ENCODE results near the gene ETFRF1. TPM values are rescaled to one million over a fixed set of nuclear protein-coding genes. Genes with fewer than 3 reads are reported as not detected.

The ETFRF1 gene, protein sequence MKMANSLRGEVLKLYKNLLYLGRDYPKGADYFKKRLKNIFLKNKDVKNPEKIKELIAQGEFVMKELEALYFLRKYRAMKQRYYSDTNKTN
- polyA plus RNA-seq (ENCODE audit: insufficient read length), result 21.6 TPM

DNA sequence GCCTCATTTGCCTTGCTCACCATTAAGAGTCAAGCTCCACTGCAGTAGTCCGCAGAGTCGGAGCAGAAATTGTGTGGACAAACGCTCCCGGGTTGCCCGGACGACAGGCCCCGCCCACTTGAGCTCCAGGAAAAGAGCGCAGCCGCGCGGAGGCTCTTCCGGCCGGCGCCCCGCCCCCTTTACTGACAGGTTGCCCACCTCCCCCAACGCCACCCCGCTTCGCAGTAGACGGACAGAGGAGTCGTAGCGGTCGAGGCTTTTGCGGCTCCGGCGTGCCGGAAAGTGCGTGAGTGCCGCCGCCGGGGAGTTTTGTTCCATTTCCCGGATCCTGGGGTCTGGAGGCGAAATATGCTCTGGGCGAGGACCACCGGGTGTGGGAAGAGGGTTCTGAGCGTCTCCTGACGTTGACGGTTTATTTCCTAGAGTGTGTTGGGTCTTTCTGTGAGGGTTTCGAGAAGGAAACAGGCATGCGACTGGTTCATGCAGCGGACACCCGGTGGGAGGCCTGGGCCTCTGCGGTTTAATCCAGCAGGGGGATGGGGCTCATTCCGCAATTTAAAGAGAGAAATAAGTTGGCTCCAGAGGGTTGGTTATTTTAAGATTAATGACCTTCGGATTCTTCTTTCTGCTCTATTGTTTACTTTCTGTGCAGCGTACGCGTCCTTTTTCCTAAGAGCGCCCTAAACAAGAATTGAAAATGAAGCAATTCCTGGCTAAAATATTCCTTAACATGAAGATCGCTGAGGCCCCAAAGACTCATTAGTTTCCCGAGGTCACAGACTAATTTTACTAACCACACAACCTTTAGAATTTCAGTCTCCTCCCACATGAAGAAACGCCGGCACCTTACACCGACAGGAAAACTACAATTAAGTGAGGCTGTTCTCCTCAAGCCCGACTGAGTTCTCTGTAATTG lies at the start of gene ETFRF1, which contains the start of gene DNAI7:
ETFRF1 (plus strand) TSS at position 182 of the 916 bp plus-strand sequence. CDS start 8,720 bp downstream, outside the sequence.
DNAI7 (minus strand) TSS at position 105 of the 916 bp plus-strand sequence; CDS start at position 23, 82 bp downstream.
- peak; percentile 97 for DNase-seq

DNA sequence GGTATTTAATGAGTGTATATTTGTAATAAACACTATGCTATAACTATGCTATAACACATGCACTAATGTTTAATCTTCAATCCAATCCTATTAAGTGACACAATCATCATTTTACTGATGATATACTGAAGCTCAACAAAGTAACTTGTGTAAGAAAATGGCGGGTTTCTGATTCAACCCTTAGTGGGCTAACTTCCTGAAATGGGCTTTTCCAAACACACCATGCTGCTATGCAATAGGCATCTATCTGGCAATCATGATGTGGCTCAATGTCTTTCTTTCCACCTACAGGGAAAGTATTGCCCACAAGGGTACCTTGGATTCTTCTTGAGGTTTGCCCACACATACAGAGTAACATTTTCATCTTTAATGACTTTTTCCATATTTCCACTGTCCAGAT lies 48.4 kb upstream of the ETFRF1 start:
- no peak for DNase-seq

DNA sequence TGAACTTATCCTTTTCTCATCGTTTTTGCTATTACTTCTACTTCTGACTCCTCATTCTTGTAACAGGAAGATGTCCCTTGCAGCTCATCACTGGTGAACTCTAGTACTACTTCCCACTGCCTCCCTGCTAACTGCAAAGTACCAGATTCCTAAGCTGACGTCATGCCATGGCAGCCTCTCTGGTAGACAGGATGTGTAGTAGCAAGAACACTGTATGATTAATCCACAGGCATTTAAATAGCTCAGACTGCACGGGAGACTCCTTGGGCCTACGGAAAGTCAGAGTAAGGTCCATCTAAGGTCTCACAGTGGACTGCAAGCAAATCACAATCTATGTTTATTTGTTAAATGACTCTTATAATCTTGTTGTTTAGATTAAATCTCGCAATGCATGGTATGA lies 43.6 kb upstream of the ETFRF1 start:
- peak; percentile 43 for DNase-seq

DNA sequence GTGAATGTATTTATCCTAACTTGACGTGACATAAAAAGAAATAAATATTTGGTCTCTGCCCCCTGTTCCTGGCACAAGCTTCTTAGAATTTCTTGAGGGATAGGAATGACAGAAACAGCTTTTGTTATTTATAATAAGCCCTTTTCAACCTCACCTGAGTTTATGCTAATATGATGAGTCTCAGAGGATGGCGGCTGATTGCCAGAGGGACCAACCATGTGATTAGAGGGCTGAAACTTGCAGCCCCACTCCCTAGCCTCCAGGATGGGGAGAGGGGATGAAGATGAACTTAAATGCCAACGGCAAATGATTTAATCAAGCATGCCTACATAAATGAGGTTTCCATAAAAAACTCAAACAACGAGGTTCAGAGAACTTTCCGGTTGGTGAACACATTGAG lies 43.0 kb upstream of the ETFRF1 start:
- DNase-seq, result no peak

DNA sequence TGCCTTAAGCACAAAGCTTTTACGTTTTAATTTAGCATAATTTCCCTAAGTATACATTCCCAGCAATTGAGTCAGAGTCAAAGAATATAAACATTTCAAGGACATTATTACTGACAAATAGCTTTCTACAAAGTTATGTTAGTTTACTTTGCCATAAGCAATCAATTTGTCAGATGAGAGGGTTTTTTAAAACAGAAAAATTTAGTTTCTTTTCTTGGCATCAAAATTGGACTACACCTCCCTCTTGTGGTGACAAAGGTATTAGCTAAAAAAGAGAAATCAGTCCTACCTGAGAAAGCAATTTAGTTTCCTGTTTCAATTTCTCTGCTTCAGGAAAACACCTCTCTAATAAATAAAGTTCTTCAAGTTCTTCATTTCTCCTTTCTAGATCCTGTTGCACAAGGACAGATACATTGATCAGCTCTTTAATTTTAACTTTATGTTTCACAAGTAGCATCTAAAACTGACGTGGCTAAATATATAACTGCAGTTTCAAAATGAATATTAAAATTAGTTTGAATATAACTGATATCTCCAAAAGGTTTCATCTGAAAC lies 39.9 kb upstream of the ETFRF1 start:
- DNase-seq, result peak; percentile 8

DNA sequence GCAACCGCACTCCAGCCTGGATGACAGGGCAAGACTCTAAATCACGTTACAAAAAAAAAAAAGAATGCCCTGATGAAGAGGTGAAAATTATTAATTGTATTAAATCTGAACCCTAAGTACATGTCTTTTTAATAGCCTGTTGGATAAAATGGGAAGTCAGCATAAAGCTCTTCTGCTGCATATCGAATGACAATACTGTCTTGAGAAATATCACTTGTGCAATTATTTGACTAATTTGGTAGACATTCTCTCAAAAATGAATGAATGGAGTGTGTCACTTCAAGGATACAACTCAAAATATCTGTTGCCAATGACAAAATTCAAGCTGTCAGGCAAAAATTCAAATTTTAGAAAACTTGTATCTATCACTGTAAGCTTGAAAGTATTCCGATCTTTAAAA lies 39.0 kb upstream of the ETFRF1 start:
- no peak for DNase-seq

DNA sequence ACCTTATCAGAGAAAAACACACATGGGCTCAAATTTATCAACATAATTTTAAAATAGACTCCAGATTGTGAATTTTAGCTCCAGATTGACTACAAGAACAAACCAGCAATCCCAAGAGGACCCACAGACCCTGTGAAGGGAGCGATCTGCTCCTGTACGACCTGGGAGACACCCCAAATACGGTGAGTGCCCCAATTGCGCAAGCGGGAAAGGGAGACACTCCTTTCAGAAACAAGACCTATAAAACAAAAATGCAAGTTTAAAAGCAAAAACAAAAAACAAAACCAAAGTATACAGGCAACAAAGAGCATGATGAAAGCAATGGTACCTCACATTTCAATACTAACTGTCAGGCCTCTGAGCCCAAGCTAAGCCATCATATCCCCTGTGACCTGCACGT lies 32.2 kb upstream of the ETFRF1 start:
- no peak for DNase-seq

DNA sequence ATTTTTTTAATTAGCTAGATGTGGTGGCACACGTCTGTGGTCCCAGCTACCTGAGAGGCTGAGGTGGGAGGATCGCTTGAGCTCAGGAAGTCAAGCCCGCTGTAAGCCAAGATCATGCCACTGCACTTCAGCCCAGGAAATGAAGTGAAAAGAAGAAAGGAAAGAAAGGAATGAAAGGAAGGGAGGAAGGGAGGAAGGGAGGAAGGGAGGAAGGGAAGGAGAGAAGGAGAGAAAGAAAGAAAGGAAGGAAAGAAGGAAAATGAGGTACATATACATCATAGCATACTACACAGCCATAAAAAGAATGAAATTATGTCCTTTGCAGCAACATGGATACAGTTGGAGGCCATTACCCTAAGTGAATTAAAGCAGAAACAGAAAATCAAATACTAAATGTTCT lies 12.3 kb upstream of the ETFRF1 start:
- DNase-seq, result no peak

DNA sequence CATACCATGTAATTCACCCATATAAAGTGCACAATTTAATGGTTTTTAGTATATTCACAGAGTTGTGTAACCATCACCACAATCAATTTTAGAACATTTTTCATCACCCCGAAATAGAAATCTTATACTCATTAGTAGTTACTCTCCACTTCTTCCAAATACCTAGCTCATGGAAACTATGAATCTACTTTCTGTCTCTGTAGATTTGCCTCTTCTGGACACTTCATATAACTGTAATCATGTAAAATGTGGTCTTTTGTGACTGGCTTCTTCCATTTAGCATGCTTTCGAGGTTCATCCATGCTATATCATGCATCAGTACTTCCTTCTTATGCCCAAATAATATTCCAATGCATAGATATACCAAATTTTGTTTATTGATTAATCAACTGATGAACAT lies 10.9 kb upstream of the ETFRF1 start:
- no peak for DNase-seq

DNA sequence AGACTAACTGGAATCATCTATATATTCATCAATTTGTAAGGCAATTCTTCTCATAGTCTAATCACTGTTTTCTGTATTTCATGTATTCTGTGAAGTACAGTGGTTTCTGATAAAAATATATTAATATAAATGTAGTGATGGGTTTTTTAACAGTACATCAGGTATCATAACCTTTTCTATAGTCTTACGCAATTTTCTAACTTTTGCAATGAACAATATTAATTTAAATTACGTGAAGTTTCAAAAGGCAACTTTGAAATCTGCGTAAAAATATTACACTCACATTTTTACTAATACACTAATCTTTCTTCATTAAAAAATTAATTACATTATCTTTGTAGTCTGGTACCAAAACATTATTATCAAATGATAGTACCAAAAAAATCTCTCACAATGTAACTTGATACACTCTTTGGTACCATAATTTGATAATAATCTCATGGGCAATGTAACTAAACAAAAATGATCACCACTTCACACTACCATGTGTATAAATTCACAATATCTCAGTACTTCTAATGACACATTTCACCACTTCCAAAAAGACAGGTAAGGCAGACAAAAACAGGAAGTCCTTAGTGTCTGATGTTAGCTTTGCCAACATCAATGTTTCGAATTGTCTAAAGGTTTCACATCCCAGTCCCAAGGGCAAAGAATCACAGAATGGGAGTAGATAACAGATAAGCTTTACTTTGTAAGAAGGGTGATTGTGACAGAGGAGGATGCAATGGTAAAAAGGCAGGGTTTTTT lies 8.8 kb upstream of the ETFRF1 start:
- no peak for DNase-seq

DNA sequence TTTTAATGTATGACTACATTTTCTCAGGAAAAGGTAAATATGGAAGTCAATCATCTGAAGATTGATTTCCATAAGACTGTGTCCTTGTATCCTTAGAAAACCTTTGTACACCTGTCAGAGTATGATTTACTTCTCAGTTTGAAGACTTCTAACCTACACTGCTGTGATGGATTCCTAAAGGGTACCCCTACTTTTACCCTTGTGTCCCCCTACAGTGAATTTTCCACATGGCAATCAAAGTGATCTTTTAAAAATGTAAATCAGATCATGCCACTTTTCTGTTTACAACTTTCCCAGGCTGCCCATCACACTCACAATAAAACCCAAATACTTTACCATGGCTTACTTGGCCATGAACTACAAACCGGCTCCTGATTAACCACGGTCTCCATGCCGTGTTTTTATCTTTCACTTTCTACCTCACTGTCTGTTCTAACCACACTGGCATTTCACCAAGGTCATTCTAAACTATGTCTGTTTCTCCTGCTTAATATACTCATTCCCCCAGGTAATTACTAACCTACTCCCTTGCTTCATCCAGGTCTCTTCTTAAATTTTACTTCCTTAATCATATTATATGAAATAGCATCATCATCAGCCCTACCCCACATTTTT lies 8.1 kb upstream of the ETFRF1 start:
- DNase-seq, result no peak

DNA sequence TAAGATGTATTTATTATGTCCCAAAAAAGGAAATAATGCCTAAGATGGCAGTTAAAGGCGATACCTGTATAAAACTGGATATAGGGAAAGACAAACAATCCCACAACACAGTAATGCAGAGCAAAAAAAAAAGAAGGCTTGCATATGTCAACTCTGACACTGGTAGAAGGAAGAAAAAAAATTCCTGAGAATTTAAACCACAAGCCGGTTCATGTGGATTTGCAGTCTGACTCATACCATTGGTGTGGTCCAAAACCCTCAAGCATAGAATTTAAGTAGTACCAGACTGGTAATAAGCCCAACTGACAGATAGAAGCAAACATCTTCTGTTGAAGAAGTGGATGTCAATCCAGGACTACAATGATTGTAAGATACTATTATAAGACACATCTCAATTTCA lies 7.3 kb upstream of the ETFRF1 start:
- no peak for DNase-seq

DNA sequence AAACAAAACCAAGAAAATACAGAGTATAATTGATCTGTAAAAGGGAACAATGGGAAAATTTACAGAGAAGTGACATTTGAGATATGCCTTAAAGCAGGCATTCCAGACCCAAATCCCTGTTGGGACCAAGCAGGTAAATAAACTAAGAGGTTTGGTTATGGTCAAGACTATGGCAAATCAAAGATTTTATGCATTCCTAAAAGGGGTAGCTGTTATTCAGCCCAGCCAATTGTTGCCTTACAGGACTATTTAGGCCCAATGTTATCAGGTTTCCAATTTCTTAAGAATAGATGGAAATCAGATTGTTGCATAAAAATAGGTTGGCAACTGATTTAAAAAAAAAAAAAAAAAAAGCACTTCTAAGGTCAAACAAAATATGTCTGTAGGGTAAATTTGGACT lies 5.4 kb upstream of the ETFRF1 start:
- DNase-seq, result no peak

DNA sequence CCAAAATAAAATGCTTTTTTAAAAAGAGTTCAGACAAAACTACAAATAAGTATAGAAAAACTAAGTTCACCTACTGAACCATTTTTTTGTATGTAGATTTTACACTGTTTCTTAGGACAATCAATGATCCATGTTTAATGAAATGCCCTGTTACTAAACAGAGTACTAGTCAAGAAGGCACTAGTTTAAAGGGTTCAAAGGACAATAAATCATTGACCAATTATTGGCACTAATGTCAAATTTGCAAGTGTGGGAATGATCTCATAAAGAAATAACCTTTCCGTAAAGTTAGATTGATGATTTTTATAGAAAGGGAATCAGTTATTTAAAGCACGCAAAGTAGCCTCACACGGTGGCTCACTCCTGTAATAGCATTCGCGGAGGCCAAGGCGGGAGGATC lies 4.2 kb upstream of the ETFRF1 start:
- DNase-seq, result no peak

DNA sequence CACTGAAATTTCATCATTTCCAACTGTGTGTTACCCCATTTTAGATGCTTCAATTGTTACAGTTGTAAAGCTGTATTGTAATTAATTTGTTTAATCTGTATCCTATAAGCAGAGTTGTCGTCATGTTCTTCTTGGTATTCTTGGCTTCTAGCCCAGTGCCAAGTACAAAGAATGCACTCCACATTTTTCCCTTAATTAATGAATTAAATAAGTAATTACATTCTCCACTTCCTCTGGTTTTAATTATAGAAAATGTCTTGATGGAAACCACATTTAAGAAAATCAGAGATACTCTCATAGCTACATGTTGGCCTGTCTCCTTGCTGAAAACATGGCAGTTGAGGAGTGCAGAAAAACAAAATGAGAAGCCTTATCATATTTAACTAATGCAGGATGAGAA lies 823 bp upstream of the ETFRF1 start:
- no peak for DNase-seq

DNA sequence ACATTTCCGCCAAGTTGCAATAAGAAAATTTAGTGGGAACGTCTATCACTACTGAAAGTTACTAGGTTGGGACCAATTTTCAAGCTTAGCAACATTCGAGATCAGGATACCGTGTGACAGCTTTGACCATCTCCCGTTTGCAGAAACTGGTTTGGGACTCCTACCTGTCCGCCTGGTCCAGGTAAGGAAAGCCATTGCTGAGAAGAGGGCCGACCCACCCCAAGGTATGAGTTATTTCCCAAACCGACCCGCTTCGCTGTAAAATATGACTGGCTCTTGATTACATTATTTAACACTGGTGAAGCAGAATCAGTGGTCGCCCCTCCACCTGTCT lies 348 bp upstream of the ETFRF1 start:
- no peak for DNase-seq

DNA sequence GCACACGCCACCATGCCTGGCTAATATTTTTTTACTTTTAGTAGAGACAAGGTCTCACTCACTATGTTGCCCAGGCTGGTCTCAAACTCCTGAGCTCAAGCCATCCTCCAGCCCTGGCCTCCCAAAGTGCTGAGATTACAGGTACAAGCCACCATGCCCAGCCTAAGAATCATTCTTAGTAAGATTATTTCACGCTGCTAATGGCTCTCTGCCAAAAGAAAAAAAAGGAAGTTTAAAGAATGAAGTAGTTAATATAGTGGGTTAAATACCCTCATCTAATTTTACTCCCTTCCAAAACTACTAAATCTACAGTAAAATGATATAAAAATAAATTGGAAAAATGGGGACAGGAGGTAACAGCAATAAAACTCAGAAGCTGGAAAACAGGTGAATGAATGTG lies 2.6 kb downstream of the ETFRF1 start:
- no peak for DNase-seq

DNA sequence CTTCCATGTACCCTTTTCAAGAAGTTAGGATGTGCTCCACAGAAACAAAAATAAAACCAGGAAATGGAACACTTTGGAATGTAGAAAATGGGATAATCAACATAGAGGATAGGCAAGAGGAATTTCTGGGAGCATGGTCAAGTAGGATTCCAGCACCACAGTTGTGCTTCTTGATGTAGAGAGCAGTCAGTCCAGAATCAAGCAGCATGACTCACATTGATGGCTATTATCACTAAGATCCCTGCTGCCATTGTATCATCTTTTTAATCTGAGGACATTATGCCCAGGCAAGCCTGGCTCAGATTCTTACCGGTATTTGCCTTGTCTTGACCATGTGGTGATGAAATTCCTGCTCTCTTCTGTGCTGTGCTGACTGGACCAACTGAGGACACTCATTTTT lies 5.7 kb downstream of the ETFRF1 start:
- DNase-seq, result no peak

DNA sequence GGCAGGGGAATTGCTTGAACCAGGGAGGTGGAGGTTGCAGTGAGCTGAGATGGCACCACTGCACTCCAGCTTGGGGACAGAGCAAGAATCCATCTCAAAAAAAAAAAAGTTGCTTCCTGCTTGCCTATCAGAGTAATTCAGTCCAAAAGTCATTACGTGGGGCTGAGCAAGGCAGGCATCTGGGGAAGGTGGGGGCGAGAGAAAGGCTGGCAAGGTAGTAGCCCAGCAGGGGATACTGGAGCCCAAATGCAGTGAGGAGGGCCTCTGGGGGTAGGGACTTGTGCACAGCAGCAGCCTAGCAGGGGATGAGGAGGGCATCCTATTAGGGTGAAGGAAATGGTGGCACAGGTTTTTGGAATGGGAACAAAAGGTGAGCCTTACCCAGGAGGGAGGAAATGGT lies 7.1 kb downstream of the ETFRF1 start:
- DNase-seq, result no peak

DNA sequence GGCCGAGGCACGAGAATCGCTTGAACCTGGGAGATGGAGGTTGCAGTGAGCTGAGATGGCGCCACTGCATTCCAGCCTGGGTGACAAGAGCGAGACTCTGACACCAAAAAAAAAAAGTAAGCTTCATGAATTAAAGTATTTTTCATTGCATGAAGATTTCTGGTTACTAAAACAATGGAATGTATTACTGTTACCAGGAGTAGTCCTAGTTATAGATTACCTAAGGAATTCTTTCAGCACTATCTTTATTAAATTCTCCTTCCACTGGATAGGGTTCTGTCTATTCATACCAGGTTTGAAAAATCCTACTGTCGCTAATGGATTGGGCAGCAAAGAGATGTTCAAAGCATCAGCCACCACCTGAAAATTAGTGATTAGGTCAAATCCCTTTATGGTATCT lies 12.4 kb downstream of the ETFRF1 start:
- DNase-seq, result no peak

DNA sequence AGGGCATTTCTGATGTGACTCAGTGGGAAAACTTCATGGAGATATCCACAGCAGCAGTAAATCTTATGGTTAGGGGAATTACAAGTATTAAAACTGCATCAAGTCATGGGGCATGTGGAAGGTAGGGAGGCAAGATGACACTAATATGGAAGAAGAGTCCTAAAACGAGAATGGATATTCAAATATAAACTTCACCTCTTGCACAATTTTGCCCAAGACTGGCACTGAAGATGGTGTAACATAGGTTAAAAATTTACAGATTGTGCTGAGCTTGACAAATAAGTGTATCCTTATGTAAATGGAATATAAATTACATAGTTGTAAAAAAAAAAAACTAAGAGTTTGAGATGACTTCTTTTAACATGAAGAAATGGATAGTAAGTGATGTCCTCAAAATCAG lies 12.8 kb downstream of the ETFRF1 start:
- no peak for DNase-seq

DNA sequence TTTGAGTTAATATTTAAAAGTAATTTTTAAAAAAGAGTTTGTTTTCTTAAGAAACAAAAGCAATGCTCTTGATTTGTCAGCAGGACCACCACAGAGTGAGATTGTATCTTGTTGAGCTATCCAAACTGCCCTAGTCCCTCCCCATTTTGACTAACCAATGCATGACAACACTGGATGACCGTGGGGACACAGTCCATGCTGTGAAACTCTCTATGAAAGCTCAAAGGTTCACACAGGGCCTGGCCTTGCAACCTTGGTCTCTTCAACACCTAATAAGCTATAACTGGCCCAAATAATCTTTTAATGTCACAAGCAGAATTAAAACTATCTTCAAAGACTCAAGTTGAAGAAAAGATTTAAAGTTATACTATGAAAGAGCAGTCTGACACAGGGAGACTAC lies 13.5 kb downstream of the ETFRF1 start:
- no peak for DNase-seq

DNA sequence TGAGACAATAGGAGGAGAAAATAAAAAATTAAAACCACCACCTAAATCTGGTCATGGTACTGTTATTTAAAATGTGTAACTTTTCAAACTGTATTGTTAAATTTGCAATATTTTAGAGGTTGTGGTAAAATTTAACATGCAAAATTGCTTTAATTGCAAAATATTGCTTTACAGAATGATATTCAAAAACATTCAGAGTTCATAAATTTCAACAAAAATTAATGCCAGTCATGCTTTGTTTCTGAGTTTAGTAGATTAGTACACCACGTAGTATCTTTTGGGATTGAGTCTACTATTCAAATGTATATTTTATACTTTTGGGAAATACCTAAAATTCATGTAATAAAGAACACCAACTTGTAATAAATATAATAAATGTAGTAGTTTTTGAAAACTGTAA lies 18.3 kb downstream of the ETFRF1 start:
- DNase-seq, result no peak

Data from hindlimb muscle (tissue), 1 donor.